Sigmoid colon (tissue), 7 donors: Measurements from ENCODE around the gene MFSD6. TPM values are rescaled to one million over a fixed set of nuclear protein-coding genes. Genes with fewer than 3 reads are reported as not detected.

Experiments used
- DNase-seq: peaks from one replicate; pipeline ENCODE4 v3.0.0-alpha.2; 2019
- H3K27ac ChIP-seq, 4 donors: fragments of 200-600 bp; sonication (generic); one replicate each; pipeline ENCODE4 v1.5.1; 2016 to 2019; ENCODE audit warnings: mild to moderate bottlenecking in 1 of 4
- H3K27me3 ChIP-seq, 3 donors: fragments of 200-600 bp; sonication (generic); one replicate each; pipeline ENCODE4 v1.5.1; 2019; ENCODE audit warnings: mild to moderate bottlenecking in 1 of 3
- H3K36me3 ChIP-seq, 4 donors: fragments of 200-600 bp; sonication (generic); one replicate each; pipeline ENCODE4 v1.5.1; 2016 to 2019
- H3K4me1 ChIP-seq, 4 donors: fragments of 200-600 bp; sonication (generic); one replicate each; pipeline ENCODE4 v1.5.1; 2017 to 2019
- H3K4me3 ChIP-seq, 4 donors: fragments of 200-600 bp; sonication (generic); one replicate each; pipeline ENCODE4 v1.5.1; 2017 to 2019; ENCODE audit warnings: mild to moderate bottlenecking in 2 of 4, moderate library complexity in 1 of 4
- H3K9me3 ChIP-seq, 4 donors: fragments of 200-600 bp in 3 of 4; sonication (generic) in 3 of 4; one replicate each; pipeline versions ENCODE4 v1.5.1 to v1.6.1; 2013 to 2019
- CTCF ChIP-seq, 4 experiments: fragments of 450-650 bp in 3 of 4; fragments of 200-600 bp in 1 of 4; IDR thresholded peaks; one replicate each; pipeline ENCODE4 v1.5.1; 2016 to 2019; ENCODE audit warnings: antibody characterized with exemption in 4 of 4, mild to moderate bottlenecking in 3 of 4, moderate library complexity in 2 of 4
- EP300 ChIP-seq, 4 donors: sonication (generic); formaldehyde crosslinking; IDR thresholded peaks; one replicate each; pipeline ENCODE4 v1.6.1; 2017; ENCODE audit warnings: antibody characterized with exemption in 4 of 4
- POLR2A ChIP-seq, 2 donors: fragments of 450-650 bp; IDR thresholded peaks; one replicate each; pipeline ENCODE4 v1.6.1; 2016; ENCODE audit warnings: antibody characterized with exemption in 2 of 2, mild to moderate bottlenecking in 2 of 2, moderate library complexity in 2 of 2
- POLR2AphosphoS5 ChIP-seq, 4 donors: sonication (generic); formaldehyde crosslinking; IDR thresholded peaks; one replicate each; pipeline ENCODE4 v1.6.1; 2017; ENCODE audit warnings: antibody characterized with exemption in 4 of 4
- WGBS, 2 donors: extraction: QIAGEN DNeasy Blood & Tissue Kit; methylation state at CpG; one replicate each; pipeline ENCODE4 v1.1.7; 2013; 5-methylcytosine and 5-hydroxymethylcytosine counted together
- intact Hi-C: fragments of 100-400 bp; cut with DNase I; formaldehyde crosslinking; loops from one replicate; pipeline ENCODE4 v1.15.1; 2023
- polyA plus RNA-seq, 3 donors: library from polyadenylated mRNA; stranded (reverse); fragments of 200-250 nt; gene quantifications; one replicate each; pipeline ENCODE4 v1.2.3, GENCODE V29; 2013
- total RNA-seq, 4 donors: library from RNA; depleted of rRNA; stranded (reverse); fragments of >200 nt; gene quantifications; one replicate each; pipeline ENCODE4 v1.1.0, GENCODE V29; 2016
- donor health status: healthy with polysubstance abuse.
- donor health status: Bipolar disorder and iron deficiency.
- donor health status: healthy.

The MFSD6 gene
- total and polyA plus RNA-seq, 7 donors: 8.4 to 87.5 (median 46.7) TPM

GRCh38 chr2:190404487-190404886, 3.7 kb upstream of the MFSD6 start:
- no peak for TF ChIP-seq POLR2AphosphoS5 (IDR thresholded peaks at IDR 0.05)
- TF ChIP-seq POLR2A (IDR thresholded peaks at IDR 0.05): no peak
- TF ChIP-seq CTCF (IDR thresholded peaks at IDR 0.05): no peak
- no peak for TF ChIP-seq EP300 (IDR thresholded peaks at IDR 0.05)
- peaks cover 0 to 16% (median 11%) of the 10 kb centered on the region in 4 donors for H3K4me1 ChIP-seq
- H3K4me3 ChIP-seq: no peak overlapping the region
- no peak overlapping the region for H3K27ac ChIP-seq
- no peak for DNase-seq
- no peaks in the 10 kb centered on the region for H3K27me3 ChIP-seq
- intact Hi-C loops: no loop called here
- no peaks in the 10 kb centered on the region for H3K36me3 ChIP-seq
- no peaks in the 10 kb centered on the region for H3K9me3 ChIP-seq

GRCh38 chr2:190405070-190405469, 3.1 kb upstream of the MFSD6 start:
- WGBS, 2 donors: 95 to 97% methylated on average over 3 of the region's 3 CpGs
- H3K4me3 ChIP-seq: no peak overlapping the region
- peaks cover 0 to 17% (median 15%) of the 10 kb centered on the region in 4 donors for H3K4me1 ChIP-seq
- DNase-seq: no peak
- TF ChIP-seq POLR2AphosphoS5 (IDR thresholded peaks at IDR 0.05) (no peak), POLR2A (IDR thresholded peaks at IDR 0.05) (no peak), EP300 (IDR thresholded peaks at IDR 0.05) (no peak), CTCF (IDR thresholded peaks at IDR 0.05) (no peak)
- no peaks in the 10 kb centered on the region for H3K9me3 ChIP-seq
- no peak overlapping the region for H3K27ac ChIP-seq
- no peaks in the 10 kb centered on the region for H3K36me3 ChIP-seq
- H3K27me3 ChIP-seq: no peaks in the 10 kb centered on the region
- intact Hi-C loops: loop anchor here (5.0 kb wide), 3 partner anchors 82 to 242 kb away; partner anchors contain the start of gene NAB1

- DNase-seq: no peak
- no peaks in the 10 kb centered on the region for H3K36me3 ChIP-seq
- no peak overlapping the region for H3K4me3 ChIP-seq
- WGBS, 2 donors: 54 to 87% methylated on average over 3 of the region's 3 CpGs
- intact Hi-C loops: loop anchor here (5.0 kb wide), 3 partner anchors 81 to 241 kb away; partner anchors contain the start of gene NAB1
- TF ChIP-seq POLR2AphosphoS5 (IDR thresholded peaks at IDR 0.05) (no peak), POLR2A (IDR thresholded peaks at IDR 0.05) (no peak), EP300 (IDR thresholded peaks at IDR 0.05) (no peak), CTCF (IDR thresholded peaks at IDR 0.05) (no peak)
- H3K9me3 ChIP-seq: no peaks in the 10 kb centered on the region
- peaks cover 0 to 18% (median 15%) of the 10 kb centered on the region in 4 donors for H3K4me1 ChIP-seq
- no peaks in the 10 kb centered on the region for H3K27me3 ChIP-seq
- H3K27ac ChIP-seq: no peak overlapping the region
Observed at GRCh38 chr2:190405995-190406394, 2.2 kb upstream of the MFSD6 start.

- intact Hi-C loops: loop anchor here (5.0 kb wide), 3 partner anchors 80 to 240 kb away; partner anchors contain the start of gene NAB1
- DNase-seq: no peak
- WGBS, 2 donors: 87 to 90% methylated on average over 4 of the region's 4 CpGs
- no peaks in the 10 kb centered on the region for H3K27me3 ChIP-seq
- no peaks in the 10 kb centered on the region for H3K9me3 ChIP-seq
- H3K36me3 ChIP-seq: no peaks in the 10 kb centered on the region
- TF ChIP-seq EP300 (IDR thresholded peaks at IDR 0.05) (no peak), POLR2AphosphoS5 (IDR thresholded peaks at IDR 0.05) (no peak), POLR2A (IDR thresholded peaks at IDR 0.05) (no peak), CTCF (IDR thresholded peaks at IDR 0.05) (no peak)
- no peak overlapping the region for H3K4me3 ChIP-seq
- H3K4me1 ChIP-seq: peaks cover 0 to 18% (median 15%) of the 10 kb centered on the region in 4 donors
- peak overlapping the region in 1 of 4 donors; percentile 81 for H3K27ac ChIP-seq
Observed at GRCh38 chr2:190406805-190407204, 1.4 kb upstream of the MFSD6 start.

GRCh38 chr2:190407246-190407661, 901 bp upstream of the MFSD6 start:
- no peaks in the 10 kb centered on the region for H3K27me3 ChIP-seq
- peak overlapping the region; percentile 79 to 88 (median 80) for H3K27ac ChIP-seq
- 25 to 44% methylated on average over 11 of the region's 11 CpGs for WGBS, 2 donors
- peaks cover 0 to 18% (median 15%) of the 10 kb centered on the region in 4 donors for H3K4me1 ChIP-seq
- H3K36me3 ChIP-seq: no peaks in the 10 kb centered on the region
- H3K4me3 ChIP-seq: peak overlapping the region in 3 of 4 donors; percentile 75 to 98 (median 85)
- DNase-seq: no peak
- TF ChIP-seq CTCF (IDR thresholded peaks at IDR 0.05): no peak
- no peak for TF ChIP-seq POLR2AphosphoS5 (IDR thresholded peaks at IDR 0.05)
- no peak for TF ChIP-seq POLR2A (IDR thresholded peaks at IDR 0.05)
- TF ChIP-seq EP300 (IDR thresholded peaks at IDR 0.05): no peak
- H3K9me3 ChIP-seq: no peaks in the 10 kb centered on the region
- intact Hi-C loops: loop anchor here (5.0 kb wide), 3 partner anchors 80 to 240 kb away; partner anchors contain the start of gene NAB1
